Astrocyte of the cerebellum (primary cell): ENCODE results near the gene TSHZ2.

ENCODE experiments used
- DNase-seq: peaks from one replicate; pipeline ENCODE4 v3.0.0-alpha.2; 2011; ENCODE audit warnings: low read depth
- H3K4me3 ChIP-seq: 2 replicates; pipeline ENCODE4 v1.5.1; 2011; ENCODE audit warnings: mild to moderate bottlenecking, low read depth, low read length, moderate library complexity
- CTCF ChIP-seq: IDR thresholded peaks from 2 replicates; pipeline ENCODE4 v1.5.1; 2012; ENCODE audit warnings: low read length, low read depth, moderate library complexity, mild to moderate bottlenecking; ENCODE audit errors: missing control alignments
- in situ Hi-C: cut with HindIII; loops from 2 replicates; pipeline ENCODE4 v1.10.0; 2017; ENCODE audit warnings: low sequenced_read_pairs

Gene TSHZ2

GRCh38 chr20:53074811-53075314 is 102.7 kb downstream of the TSHZ2 start:
- H3K4me3 ChIP-seq = no peak overlapping the region
- no peak for TF ChIP-seq CTCF
- in situ Hi-C loops = no loop called here
- no peak for DNase-seq

GRCh38 chr20:53076668-53077067 is 104.5 kb downstream of the TSHZ2 start:
- no peak for TF ChIP-seq CTCF
- H3K4me3 ChIP-seq = no peak overlapping the region
- in situ Hi-C loops = no loop called here
- no peak for DNase-seq

- no peak overlapping the region for H3K4me3 ChIP-seq
- no peak for DNase-seq
- in situ Hi-C loops = no loop called here
- TF ChIP-seq CTCF = no peak
These were observed 105.4 kb downstream of the TSHZ2 start for GRCh38 chr20:53077373-53078205.

- H3K4me3 ChIP-seq = no peak overlapping the region
- in situ Hi-C loops = no loop called here
- no peak for DNase-seq
- no peak for TF ChIP-seq CTCF
These were observed 106.6 kb downstream of the TSHZ2 start for GRCh38 chr20:53078761-53079160.

GRCh38 chr20:53079261-53079691 is 107.1 kb downstream of the TSHZ2 start:
- no peak for TF ChIP-seq CTCF
- H3K4me3 ChIP-seq = no peak overlapping the region
- in situ Hi-C loops = no loop called here
- no peak for DNase-seq

- in situ Hi-C loops = no loop called here
- DNase-seq = no peak
- no peak for TF ChIP-seq CTCF
- no peak overlapping the region for H3K4me3 ChIP-seq
These were observed 107.9 kb downstream of the TSHZ2 start for GRCh38 chr20:53079828-53080686.
